Kidney (tissue), 14 donors: ENCODE data around the gene NEK4. TPM values are rescaled to one million over a fixed set of nuclear protein-coding genes. Genes with fewer than 3 reads are reported as not detected.

Experiments
- DNase-seq, 5 donors: peaks; one replicate each; pipeline ENCODE4 v3.0.0-alpha.2; 2013 to 2020
- FAIRE-seq: peaks from 2 replicates; lab custom pipeline; 2012; peaks lifted over from hg19 to GRCh38; lab: Jason Lieb, UNC
- H3K27ac ChIP-seq, 2 donors: one replicate each; pipeline ENCODE4 v1.7.0; 2013; ENCODE audit warnings: low read depth in 2 of 2, low read length in 2 of 2, inconsistent platforms in 1 of 2
- H3K27me3 ChIP-seq: one replicate; pipeline ENCODE4 v1.7.1; 2013; ENCODE audit warnings: low read length, inconsistent platforms; ENCODE audit not compliant: control insufficient read depth, insufficient read depth
- H3K36me3 ChIP-seq, 3 donors: one replicate each; pipeline versions ENCODE4 v1.7.0 to v1.7.1; 2013; ENCODE audit warnings: low read length in 3 of 3, control low read depth in 1 of 3, inconsistent platforms in 1 of 3; ENCODE audit not compliant: insufficient read depth in 3 of 3, control insufficient read depth in 2 of 3
- H3K4me1 ChIP-seq, 3 donors: one replicate each; pipeline versions ENCODE4 v1.7.0 to v1.7.1; 2013; ENCODE audit warnings: low read length in 3 of 3, inconsistent platforms in 1 of 3, low read depth in 1 of 3; ENCODE audit not compliant: control insufficient read depth in 2 of 3, insufficient read depth in 2 of 3
- H3K4me3 ChIP-seq, 3 donors: one replicate each; pipeline versions ENCODE4 v1.7.0 to v1.8.1; 2013; ENCODE audit warnings: low read length in 3 of 3, control low read depth in 1 of 3, inconsistent platforms in 1 of 3
- H3K9ac ChIP-seq, 3 donors: one replicate each; pipeline versions ENCODE4 v1.7.0 to v1.7.1; 2013; ENCODE audit warnings: low read length in 3 of 3, control low read depth in 1 of 3, inconsistent platforms in 1 of 3
- H3K9me3 ChIP-seq, 3 donors: one replicate each; pipeline versions ENCODE4 v1.7.0 to v1.7.1; 2013; ENCODE audit warnings: low read length in 3 of 3, control low read depth in 1 of 3, inconsistent platforms in 1 of 3; ENCODE audit not compliant: control insufficient read depth in 2 of 3, insufficient read depth in 1 of 3
- intact Hi-C: fragments of 100-400 bp; cut with DNase I; formaldehyde crosslinking; loops from one replicate; pipeline ENCODE4 v1.11.1; 2022
- polyA plus RNA-seq: library from polyadenylated mRNA; stranded (reverse); fragments of 350-450 nt; fragmentation: Illumina TruSeq; extraction: RNeasy Lipid Tissue Mini Kit (QIAGEN cat#74804); gene quantifications from one replicate; pipeline ENCODE4 v1.2.3, GENCODE V29; 2014; ENCODE audit warnings: low read depth, low replicate concordance; ENCODE audit not compliant: insufficient read depth
- total RNA-seq: library from RNA; stranded (reverse); fragmentation: NEBNext Ultra II Directional; extraction: Animal tissue kit (Norgen Biotek cat#: 25700); gene quantifications from one replicate; pipeline ENCODE4 v1.2.1, GENCODE V29; 2021
- TF ChIP-seq, protein P1 (sequence below): IDR thresholded peaks from 3 replicates; pipeline ENCODE4 v1.5.1; 2012; ENCODE audit warnings: mild to moderate bottlenecking, moderate library complexity, borderline replicate concordance; ENCODE audit not compliant: insufficient read depth; ENCODE audit errors: extremely low read depth
- donor health status: control.
- donor health status: control.
- donor health status: control.
- donor health status: control.
- donor health status: control.
- donor health status: DM: yes; HTN: yes; CAD: no.
- donor health status: Normal renal cell carcinoma (clear cell type).

Gene NEK4
- total and polyA plus RNA-seq, 2 donors from 2014 or later: 5.5 to 27.9 TPM

DNA sequence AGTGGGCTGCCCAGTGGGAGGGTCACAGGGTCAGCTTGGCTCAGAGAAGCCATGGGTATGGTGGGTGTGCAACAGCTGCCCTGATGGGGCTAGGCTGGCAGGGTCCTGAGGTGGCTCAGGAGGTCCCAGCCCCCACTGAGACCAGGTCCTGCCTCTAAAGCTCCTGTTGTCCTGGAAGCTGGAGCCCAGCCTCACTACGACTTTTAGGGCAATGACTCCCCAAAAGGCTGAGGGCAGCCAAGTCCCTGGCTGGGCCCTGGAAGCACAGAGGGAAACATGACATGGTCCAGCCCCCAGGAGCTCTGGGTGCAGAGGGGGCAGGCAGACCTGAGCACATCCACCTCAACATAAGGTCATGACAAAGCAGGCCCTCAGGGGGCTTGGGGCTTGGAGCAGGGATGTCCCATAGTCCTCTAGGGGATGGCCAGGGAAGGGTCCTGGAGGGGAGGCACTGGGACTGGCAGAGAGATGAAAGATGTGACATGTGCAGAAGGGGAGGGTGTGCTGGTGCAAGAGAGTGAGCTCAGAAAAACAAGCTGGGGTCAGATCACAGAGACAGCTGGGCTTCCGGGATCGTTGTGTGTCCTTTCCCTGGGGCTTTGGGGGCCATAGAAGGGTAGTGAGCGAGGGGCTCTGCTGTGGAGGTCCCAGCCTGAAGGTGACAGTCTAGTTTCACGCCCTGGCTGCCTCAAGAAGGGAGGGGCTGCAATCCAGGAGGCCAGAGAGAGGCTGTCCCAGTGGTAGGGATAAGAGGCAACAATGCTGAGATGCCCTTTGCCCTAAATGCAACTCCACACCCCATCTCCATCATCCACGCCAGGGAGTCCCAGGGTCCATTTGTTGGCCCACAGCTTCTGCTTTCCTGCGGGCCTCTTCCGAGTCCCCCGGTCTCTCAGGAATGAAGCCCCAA, 23.2 kb upstream of the NEK4 start:
- Histone ChIP-seq H3K9me3 (no peaks in the 10 kb centered on the region), H3K9ac (no peak overlapping the region), H3K27ac (no peak overlapping the region), H3K4me3 (no peak overlapping the region), H3K27me3 (no peaks in the 10 kb centered on the region), H3K4me1 (no peaks in the 10 kb centered on the region), H3K36me3 (no peaks in the 10 kb centered on the region)
- intact Hi-C loops: no loop called here
- DNase-seq (peak in 2 of 5 donors; percentile 4 to 13), FAIRE-seq (no peak)
- TF ChIP-seq, protein P1, sequence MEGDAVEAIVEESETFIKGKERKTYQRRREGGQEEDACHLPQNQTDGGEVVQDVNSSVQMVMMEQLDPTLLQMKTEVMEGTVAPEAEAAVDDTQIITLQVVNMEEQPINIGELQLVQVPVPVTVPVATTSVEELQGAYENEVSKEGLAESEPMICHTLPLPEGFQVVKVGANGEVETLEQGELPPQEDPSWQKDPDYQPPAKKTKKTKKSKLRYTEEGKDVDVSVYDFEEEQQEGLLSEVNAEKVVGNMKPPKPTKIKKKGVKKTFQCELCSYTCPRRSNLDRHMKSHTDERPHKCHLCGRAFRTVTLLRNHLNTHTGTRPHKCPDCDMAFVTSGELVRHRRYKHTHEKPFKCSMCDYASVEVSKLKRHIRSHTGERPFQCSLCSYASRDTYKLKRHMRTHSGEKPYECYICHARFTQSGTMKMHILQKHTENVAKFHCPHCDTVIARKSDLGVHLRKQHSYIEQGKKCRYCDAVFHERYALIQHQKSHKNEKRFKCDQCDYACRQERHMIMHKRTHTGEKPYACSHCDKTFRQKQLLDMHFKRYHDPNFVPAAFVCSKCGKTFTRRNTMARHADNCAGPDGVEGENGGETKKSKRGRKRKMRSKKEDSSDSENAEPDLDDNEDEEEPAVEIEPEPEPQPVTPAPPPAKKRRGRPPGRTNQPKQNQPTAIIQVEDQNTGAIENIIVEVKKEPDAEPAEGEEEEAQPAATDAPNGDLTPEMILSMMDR: no peak

- intact Hi-C loops: no loop called here
Observed at GRCh38 chr3:52792961-52793695, 22.4 kb upstream of the NEK4 start.

GRCh38 chr3:52792413-52792812, 21.7 kb upstream of the NEK4 start:
- Histone ChIP-seq H3K4me1 (no peaks in the 10 kb centered on the region), H3K9ac (no peak overlapping the region), H3K27me3 (no peaks in the 10 kb centered on the region), H3K36me3 (no peaks in the 10 kb centered on the region), H3K9me3 (no peaks in the 10 kb centered on the region), H3K4me3 (no peak overlapping the region), H3K27ac (no peak overlapping the region)
- FAIRE-seq: no peak
- intact Hi-C loops: no loop called here
- DNase-seq: no peak
- TF ChIP-seq, protein P1: no peak

More at GRCh38 chr3:52792961-52793695, 22.4 kb upstream of the NEK4 start:
- no peak for DNase-seq
- FAIRE-seq: no peak
- H3K36me3 ChIP-seq: no peaks in the 10 kb centered on the region
- TF ChIP-seq, protein P1: no peak
- H3K9me3 ChIP-seq: no peaks in the 10 kb centered on the region
- H3K27me3 ChIP-seq: no peaks in the 10 kb centered on the region
- H3K4me1 ChIP-seq: no peaks in the 10 kb centered on the region
- no peak overlapping the region for H3K4me3 ChIP-seq
- H3K9ac ChIP-seq: no peak overlapping the region
- H3K27ac ChIP-seq: no peak overlapping the region
